PC-3 (cell line): ENCODE data around the gene LRRC66. TPM values are rescaled to one million over a fixed set of nuclear protein-coding genes. Genes with fewer than 3 reads are reported as not detected.
A peak's percentile ranks its signal among the peaks of the same experiment; 100 is the strongest.

ENCODE experiments used
- ATAC-seq: fragments of 200-7000 bp; cut with Tn5 transposase; 2 replicates; pipeline ENCODE4 v1.9.1; 2020; ENCODE audit warnings: mild to moderate bottlenecking, moderate library complexity
- BruUV-seq: library from RNA; stranded (reverse); fragments of 400-500 nt; replicated peaks from 2 replicates; lab custom pipeline; 2021; lab: Mats Ljungman, UMichigan
- CTCF ChIA-PET: fragments of 300-600 bp; sonication (Branson Sonifier 250); formaldehyde crosslinking; loops from one replicate; lab custom pipeline; 2022; ENCODE audit warnings: antibody characterized with exemption; lab: Charles Lee
- POLR2A ChIA-PET: fragments of 300-600 bp; sonication (Branson Sonifier 250); formaldehyde crosslinking; loops from one replicate; lab custom pipeline; 2022; ENCODE audit warnings: antibody characterized with exemption; ENCODE audit not compliant: unreplicated experiment; lab: Charles Lee
- DNase-seq: peaks from one replicate; pipeline ENCODE4 v3.0.0-alpha.2; 2015
- H2AFZ ChIP-seq: fragments of 300-600 bp; sonication (generic); 2 replicates; pipeline ENCODE4 v1.6.0; 2016; ENCODE audit warnings: antibody characterized with exemption, low read length
- H3F3A ChIP-seq: fragments of 300-600 bp; sonication (generic); one replicate; pipeline ENCODE4 v1.6.0; 2017; ENCODE audit warnings: antibody characterized with exemption, low read length, control low read depth, mild to moderate bottlenecking; ENCODE audit not compliant: unreplicated experiment
- H3K27ac ChIP-seq: fragments of 300-600 bp; sonication (generic); 2 replicates; pipeline ENCODE4 v1.5.1; 2016; ENCODE audit warnings: mild to moderate bottlenecking, low read length
- H3K27me3 ChIP-seq: fragments of 300-600 bp; sonication (generic); 2 replicates; pipeline ENCODE4 v1.6.1; 2016; ENCODE audit warnings: low read length, mixed read lengths
- H3K36me3 ChIP-seq: fragments of 300-600 bp; sonication (generic); 2 replicates; pipeline ENCODE4 v1.6.1; 2016; ENCODE audit warnings: low read depth, mixed run types, low read length, mixed read lengths
- H3K4me1 ChIP-seq: fragments of 300-600 bp; sonication (generic); 2 replicates; pipeline ENCODE4 v1.5.1; 2016; ENCODE audit warnings: low read length; ENCODE audit not compliant: insufficient read depth
- H3K4me2 ChIP-seq: fragments of 300-600 bp; sonication (generic); 2 replicates; pipeline ENCODE4 v1.6.0; 2016; ENCODE audit warnings: low read length
- H3K4me3 ChIP-seq: fragments of 300-600 bp; sonication (generic); 2 replicates; pipeline ENCODE4 v1.5.1; 2016; ENCODE audit warnings: mild to moderate bottlenecking, low read length, mixed read lengths
- H3K79me2 ChIP-seq: fragments of 300-600 bp; sonication (generic); 2 replicates; pipeline ENCODE4 v1.6.1; 2017; ENCODE audit warnings: low read length, mixed read lengths
- H3K9ac ChIP-seq: fragments of 300-600 bp; sonication (generic); 2 replicates; pipeline ENCODE4 v1.6.0; 2016; ENCODE audit warnings: mild to moderate bottlenecking, low read length
- H3K9me2 ChIP-seq: fragments of 300-600 bp; sonication (generic); replicated peaks from 2 replicates; pipeline ENCODE4 v1.6.1; 2016; ENCODE audit warnings: mixed run types, low read length, mixed read lengths
- H3K9me3 ChIP-seq: fragments of 300-600 bp; sonication (generic); 2 replicates; pipeline ENCODE4 v1.6.1; 2016; ENCODE audit warnings: low read length, mixed read lengths
- H4K20me1 ChIP-seq: fragments of 300-600 bp; sonication (generic); 2 replicates; pipeline ENCODE4 v1.6.1; 2016; ENCODE audit warnings: low read length, mixed read lengths
- EZH2 ChIP-seq: fragments of 300-600 bp; sonication (generic); IDR thresholded peaks from one replicate; pipeline ENCODE4 v1.6.1; 2017; ENCODE audit warnings: antibody characterized with exemption, mild to moderate bottlenecking, low read length; ENCODE audit not compliant: unreplicated experiment
- EZH2phosphoT487 ChIP-seq: fragments of 300-600 bp; sonication (generic); IDR thresholded peaks from 2 replicates; pipeline ENCODE4 v1.6.1; 2018; ENCODE audit warnings: mild to moderate bottlenecking, antibody characterized with exemption, low read length, borderline replicate concordance
- intact Hi-C: fragments of 100-400 bp; cut with micrococcal nuclease; formaldehyde crosslinking; loops from 2 replicates; pipeline ENCODE4 v1.9.0; 2023
- total RNA-seq: library from RNA; depleted of rRNA; stranded (reverse); fragments of >200 nt; gene quantifications from 2 replicates; pipeline ENCODE4 v1.2.3, GENCODE V29; 2014
- TF ChIP-seq, protein P1 (sequence below): fragments of 300-600 bp; sonication (generic); conservative IDR thresholded peaks from 2 replicates; pipeline ENCODE4 v1.5.1; 2017; ENCODE audit warnings: antibody characterized with exemption, low read depth, mild to moderate bottlenecking, low read length

Gene LRRC66
- total RNA-seq, 1 experiment from 2014 or later = 1.1 TPM

DNA sequence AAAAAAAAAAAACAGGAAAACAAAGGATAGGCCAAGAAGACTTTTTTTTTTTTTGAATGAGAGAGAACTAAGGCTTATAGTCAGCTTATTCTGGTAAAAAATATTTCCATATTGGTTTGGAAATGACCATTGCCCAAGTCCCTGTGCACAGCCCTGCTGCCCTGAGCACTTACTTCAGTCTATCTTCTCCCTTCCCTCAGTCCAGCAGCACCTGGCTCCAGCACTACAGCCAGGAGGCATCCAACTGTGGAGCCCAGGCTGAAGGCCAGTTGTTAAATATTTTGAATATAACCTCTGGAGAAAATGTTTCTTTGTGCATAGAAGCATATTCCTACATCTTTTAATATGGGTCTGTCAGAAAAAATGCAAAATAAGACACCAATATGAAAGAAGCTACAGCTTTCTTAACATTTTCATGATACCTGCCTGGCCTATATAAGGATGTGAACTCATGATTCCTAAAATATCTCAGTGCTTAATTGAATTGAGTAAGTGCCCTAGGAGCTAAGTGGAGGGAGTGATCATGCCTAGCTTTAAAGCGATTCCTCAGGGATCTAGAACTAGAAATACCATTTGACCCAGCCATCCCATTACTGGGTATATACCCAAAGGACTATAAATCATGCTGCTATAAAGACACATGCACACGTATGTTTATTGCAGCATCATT, 14.4 kb downstream of the LRRC66 start:
- ChIA-PET POLR2A (no interaction called here), CTCF (no interaction called here)
- intact Hi-C loops = no loop called here

DNA sequence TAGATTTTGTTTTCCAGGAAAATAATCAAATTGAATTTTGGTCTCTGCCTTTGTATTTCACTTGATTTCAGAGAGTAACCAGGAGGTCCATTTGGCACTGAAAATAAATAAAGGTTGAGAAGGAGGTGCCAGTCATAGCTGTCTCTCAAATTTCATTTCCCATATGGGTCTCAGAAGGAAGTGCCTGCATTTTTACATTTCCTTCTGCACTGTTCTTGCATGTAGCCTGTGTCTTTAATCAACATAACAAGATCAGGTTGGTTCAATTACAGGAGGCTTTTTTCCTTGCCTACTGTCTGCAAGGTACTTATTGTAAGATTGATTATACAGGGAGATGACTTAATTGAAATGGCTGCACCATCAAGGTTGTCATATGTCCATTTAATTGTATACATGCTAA, 15.7 kb downstream of the LRRC66 start:
- Histone ChIP-seq H2AFZ (no peak overlapping the region), H3K4me2 (no peak overlapping the region), H3K4me1 (peaks cover 26% of the 10 kb centered on the region), H3K79me2 (no peaks in the 10 kb centered on the region), H3K9ac (no peak overlapping the region), H3K4me3 (no peak overlapping the region), H3F3A (no peaks in the 10 kb centered on the region), H3K27ac (no peak overlapping the region), H4K20me1 (no peaks in the 10 kb centered on the region), H3K9me2 (no peaks in the 10 kb centered on the region), H3K36me3 (no peaks in the 10 kb centered on the region), H3K27me3 (no peaks in the 10 kb centered on the region), H3K9me3 (no peaks in the 10 kb centered on the region)
- ChIA-PET POLR2A (interaction anchor here (0.6 kb wide), 1 partner anchor 118 kb away, joined by 3 read pairs; no protein-coding TSS in a partner anchor), CTCF (no interaction called here)
- intact Hi-C loops = no loop called here
- no TSS peak for BruUV-seq
- TF ChIP-seq, protein P1, sequence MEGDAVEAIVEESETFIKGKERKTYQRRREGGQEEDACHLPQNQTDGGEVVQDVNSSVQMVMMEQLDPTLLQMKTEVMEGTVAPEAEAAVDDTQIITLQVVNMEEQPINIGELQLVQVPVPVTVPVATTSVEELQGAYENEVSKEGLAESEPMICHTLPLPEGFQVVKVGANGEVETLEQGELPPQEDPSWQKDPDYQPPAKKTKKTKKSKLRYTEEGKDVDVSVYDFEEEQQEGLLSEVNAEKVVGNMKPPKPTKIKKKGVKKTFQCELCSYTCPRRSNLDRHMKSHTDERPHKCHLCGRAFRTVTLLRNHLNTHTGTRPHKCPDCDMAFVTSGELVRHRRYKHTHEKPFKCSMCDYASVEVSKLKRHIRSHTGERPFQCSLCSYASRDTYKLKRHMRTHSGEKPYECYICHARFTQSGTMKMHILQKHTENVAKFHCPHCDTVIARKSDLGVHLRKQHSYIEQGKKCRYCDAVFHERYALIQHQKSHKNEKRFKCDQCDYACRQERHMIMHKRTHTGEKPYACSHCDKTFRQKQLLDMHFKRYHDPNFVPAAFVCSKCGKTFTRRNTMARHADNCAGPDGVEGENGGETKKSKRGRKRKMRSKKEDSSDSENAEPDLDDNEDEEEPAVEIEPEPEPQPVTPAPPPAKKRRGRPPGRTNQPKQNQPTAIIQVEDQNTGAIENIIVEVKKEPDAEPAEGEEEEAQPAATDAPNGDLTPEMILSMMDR = no peak
- DNase-seq (no peak), ATAC-seq (no peak)

More for the DNA sequence above, 14.4 kb downstream of the LRRC66 start:
- no peak for DNase-seq
- Histone ChIP-seq H3K27me3 (no peaks in the 10 kb centered on the region), H3K4me3 (no peak overlapping the region), H4K20me1 (no peaks in the 10 kb centered on the region), H2AFZ (no peak overlapping the region), H3K9ac (no peak overlapping the region), H3K79me2 (no peaks in the 10 kb centered on the region), H3K4me1 (peaks cover 26% of the 10 kb centered on the region), H3K9me3 (no peaks in the 10 kb centered on the region), H3K4me2 (no peak overlapping the region), H3K27ac (no peak overlapping the region), H3K36me3 (no peaks in the 10 kb centered on the region), H3K9me2 (no peaks in the 10 kb centered on the region), H3F3A (no peaks in the 10 kb centered on the region)
- ATAC-seq = no peak
- BruUV-seq = no TSS peak
- TF ChIP-seq EZH2phosphoT487 (no peak), EZH2 (no peak)
- TF ChIP-seq, protein P1 = no peak

DNA sequence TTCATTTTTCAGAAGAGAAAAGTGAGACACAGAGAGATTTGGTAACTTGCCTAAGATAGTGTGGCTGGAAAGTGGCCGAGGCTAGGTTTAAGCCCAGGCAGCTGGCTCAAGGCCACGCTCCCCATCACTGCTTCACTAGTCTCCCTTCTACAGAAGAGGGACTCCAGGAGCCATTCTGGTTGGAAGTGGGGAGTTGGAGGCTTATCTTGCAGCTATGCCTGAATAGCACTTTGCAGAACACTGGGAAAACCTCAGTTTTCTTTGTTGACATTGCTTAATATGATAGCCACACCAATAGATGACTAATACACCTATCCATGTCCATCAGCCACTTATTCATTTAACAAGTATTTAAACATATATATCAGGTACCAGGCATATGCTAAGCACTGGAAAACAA, 18.5 kb downstream of the LRRC66 start:
- intact Hi-C loops = loop anchor here (2.0 kb wide), 1 partner anchor 59 kb away; no protein-coding TSS in a partner anchor
- H3K4me1 ChIP-seq = peaks cover 26% of the 10 kb centered on the region
- no peaks in the 10 kb centered on the region for H3F3A ChIP-seq
- no peaks in the 10 kb centered on the region for H3K27me3 ChIP-seq
- H3K9ac ChIP-seq = no peak overlapping the region
- H3K79me2 ChIP-seq = no peaks in the 10 kb centered on the region
- ChIA-PET POLR2A (no interaction called here), CTCF (no interaction called here)
- H3K4me2 ChIP-seq = peak overlapping the region; percentile 19
- BruUV-seq = no TSS peak
- no peak overlapping the region for H3K27ac ChIP-seq
- ATAC-seq = peak; percentile 92
- DNase-seq = peak; percentile 88
- H3K36me3 ChIP-seq = no peaks in the 10 kb centered on the region
- no peaks in the 10 kb centered on the region for H4K20me1 ChIP-seq
- H3K4me3 ChIP-seq = no peak overlapping the region
- no peak overlapping the region for H2AFZ ChIP-seq
- H3K9me2 ChIP-seq = no peaks in the 10 kb centered on the region
- H3K9me3 ChIP-seq = no peaks in the 10 kb centered on the region
- TF ChIP-seq EZH2 (no peak), EZH2phosphoT487 (no peak)
- TF ChIP-seq, protein P1 = no peak
